HG03571 (cell line): ENCODE measurements around the gene STK32B.
"Not testable (repeated sequence)": the region's sequence is repeated elsewhere in the genome, so short reads cannot be mapped to it uniquely, and the experiment has no call there.

ENCODE experiments used
- ATAC-seq: cut with Tn5 transposase; IDR thresholded peaks from one replicate; pipeline ENCODE4 v1.9.1; 2021; ENCODE audit not compliant: unreplicated experiment

The STK32B gene

DNA sequence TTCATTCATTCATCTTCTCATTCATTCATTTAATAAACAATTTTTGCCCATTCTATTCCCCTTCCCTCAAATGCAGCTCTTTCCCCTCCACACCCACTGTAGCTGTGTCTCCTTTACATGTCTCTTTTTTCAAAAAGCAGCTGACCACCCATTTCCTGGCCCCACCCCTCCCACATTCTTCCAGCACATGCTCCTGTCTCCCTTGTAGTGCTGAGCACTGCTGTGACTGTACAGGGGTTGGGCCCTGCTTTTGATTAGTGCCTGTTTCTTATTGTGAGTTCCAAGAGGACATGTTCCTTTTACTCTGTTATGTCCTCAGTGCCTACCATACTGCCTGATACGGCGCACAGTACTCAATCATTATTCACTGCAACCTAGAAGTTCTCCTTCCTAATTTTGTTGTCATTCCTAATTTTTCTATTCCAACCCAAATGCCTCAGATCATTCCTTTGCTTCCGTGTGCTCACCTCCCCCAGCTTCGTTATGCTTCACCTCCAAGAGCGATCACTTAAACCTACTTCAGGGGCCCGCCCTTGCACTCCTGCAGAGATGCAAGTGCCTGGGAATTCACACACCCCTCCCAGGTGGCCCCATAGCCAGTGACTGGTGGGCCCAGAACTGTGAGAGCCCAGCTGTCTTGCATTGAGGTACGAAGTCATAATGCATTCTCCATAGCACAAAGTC lies 152.2 kb downstream of the STK32B start:
- ATAC-seq: no peak

DNA sequence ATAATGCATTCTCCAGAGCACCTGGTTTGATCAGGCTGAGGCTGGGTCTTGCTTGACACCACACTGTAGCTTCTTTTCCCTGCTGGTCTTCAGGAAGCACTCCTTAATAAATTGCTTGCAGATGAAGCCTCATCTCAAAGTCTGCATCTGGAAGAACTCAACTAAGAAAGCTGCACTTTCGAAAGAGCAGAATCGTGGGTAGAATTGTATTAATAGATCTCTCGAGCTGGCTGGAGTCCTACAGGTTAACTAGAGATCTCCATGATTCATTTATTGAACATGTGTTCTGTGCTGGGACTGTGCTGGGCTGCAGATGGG lies 152.7 kb downstream of the STK32B start:
- no peak for ATAC-seq

DNA sequence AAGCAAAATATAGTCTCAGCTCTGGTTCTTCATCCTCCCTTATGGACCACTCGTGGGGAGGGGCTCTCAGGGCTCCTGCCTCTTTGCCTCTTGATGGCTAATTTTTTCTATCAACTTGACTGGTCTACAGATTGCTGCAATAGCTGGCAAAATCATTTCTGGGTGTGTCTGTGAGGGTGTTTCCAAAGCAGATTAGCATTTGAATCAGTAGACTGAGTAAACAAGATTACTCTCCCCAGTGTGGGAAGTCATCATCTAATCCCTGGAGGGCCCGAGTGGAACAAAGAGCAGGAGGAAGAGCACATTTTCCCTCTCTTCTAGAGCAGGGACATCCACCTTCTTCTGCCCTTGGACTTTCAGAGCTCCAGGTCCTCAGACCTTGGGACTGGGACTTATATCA lies 153.5 kb downstream of the STK32B start:
- ATAC-seq: no peak

DNA sequence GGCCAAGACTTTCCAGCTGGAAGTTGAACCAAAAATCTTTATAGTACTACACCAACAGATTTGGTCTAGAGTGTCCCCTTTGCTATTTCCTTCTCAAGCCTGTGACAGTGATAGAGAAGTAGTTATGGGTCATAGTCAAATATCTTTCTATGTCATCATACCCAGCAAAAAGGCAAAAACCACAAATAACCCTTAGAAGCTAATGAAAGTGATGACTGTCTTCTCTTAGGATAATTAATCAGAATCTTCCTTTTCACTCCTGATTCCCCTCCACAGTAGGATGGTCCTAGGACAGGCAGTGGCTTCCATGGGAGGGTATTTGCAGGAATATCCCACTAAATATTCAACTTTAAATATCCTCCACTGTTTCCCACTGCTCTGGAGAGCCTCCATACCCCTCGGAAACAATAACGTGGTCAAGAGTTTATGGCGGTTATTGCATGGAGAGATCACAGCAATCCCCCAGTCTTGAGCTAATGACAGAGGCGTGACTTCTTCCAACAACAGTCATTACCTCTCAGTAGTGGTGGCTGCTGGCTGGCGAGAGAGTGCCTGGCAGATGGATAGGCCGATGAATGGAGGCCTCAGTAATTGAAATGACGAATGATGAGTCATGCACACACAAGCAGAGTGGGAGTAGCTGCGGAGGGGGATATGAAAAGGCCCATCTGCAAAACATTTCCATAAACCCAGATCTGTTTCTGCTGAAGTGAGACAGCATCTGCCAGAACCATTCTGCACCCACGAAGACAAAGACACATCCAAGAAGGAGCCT lies 154.9 kb downstream of the STK32B start:
- no peak for ATAC-seq

GRCh38 chr4:5209862-5210261 lies 158.6 kb downstream of the STK32B start:
- no peak for ATAC-seq

DNA sequence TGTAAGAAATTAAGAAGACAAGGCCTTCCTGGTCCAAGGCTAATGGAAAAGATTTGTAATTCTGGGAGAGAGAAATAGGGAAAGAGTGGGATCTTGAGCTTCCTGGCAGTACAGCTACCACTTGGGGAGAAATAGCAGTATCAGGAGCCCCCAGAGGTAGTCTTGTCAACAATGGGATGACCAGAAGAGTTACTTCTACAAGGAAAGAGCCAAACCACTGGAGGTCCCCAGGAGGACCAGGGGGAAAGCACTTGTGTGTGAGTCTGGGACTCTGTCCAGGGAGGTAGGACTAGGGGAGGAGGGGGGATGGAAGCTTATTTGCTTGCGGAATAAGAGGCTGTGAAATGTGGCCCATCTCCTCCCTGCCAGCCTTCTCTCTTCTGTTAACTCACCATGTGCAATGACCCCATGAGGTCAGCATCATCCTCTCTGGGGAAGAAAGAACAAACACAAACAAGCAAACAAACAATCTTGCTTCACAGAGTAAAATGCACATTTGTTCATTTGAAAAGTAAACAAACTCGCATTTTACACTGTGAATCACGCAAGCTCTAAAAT lies 160.1 kb downstream of the STK32B start:
- ATAC-seq: no peak

DNA sequence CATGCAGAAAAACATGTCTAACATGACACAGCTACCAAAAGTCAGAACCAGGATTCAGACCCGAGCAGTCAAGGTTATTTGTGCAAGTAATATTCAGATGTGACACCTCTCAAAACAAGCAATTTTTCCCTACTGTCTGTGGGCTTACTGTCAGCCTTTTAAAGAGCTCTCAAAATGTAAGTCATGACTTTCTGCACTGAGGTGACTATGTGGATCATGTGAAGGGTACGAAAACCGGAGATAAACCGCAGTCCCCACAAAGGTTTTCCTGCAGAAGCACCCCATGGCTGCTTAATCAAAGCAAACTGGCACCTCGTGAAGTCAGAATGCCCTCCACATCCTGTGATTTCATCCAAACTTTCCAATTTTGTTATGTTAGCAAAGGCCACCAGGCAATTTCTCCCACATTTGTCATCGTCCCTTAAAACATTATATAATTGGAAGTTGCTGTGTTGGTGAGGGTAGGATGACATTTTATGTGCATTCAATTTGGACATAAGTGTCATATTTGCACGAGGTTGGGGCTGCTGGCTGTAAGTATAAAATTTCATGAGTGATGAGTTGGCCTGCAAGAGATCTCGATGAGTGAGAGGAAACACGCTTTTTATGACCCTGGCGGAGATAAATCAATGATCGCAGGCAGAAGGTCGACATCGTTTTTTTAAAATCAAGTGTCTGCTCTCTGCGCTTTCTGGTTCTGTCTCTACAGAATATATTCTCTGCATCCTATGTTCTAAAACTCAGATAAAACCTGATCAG lies 161.2 kb downstream of the STK32B start:
- no peak for ATAC-seq

- no peak for ATAC-seq
Measured at GRCh38 chr4:5213087-5213595, 161.9 kb downstream of the STK32B start.

DNA sequence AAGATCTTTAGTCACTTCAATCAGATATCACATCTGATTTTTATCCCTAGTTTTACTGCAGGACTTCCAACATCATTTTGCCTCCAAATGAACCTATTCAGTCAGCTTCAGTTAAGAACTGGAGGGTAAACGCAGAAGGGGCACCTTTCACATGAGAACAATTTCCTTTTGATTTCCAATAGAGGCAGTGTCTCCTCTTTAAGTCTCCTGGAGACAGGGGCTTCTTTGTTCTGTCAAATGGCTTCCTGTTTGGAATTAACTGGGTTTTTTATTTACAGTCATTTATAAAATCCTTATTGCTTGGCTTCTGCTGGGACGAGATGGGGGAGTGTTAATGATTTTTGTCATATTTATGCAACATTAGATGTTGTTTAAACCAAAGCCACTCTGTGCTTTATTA lies 164.0 kb downstream of the STK32B start:
- ATAC-seq: no peak

GRCh38 chr4:5217421-5217820 lies 166.1 kb downstream of the STK32B start:
- no peak for ATAC-seq

DNA sequence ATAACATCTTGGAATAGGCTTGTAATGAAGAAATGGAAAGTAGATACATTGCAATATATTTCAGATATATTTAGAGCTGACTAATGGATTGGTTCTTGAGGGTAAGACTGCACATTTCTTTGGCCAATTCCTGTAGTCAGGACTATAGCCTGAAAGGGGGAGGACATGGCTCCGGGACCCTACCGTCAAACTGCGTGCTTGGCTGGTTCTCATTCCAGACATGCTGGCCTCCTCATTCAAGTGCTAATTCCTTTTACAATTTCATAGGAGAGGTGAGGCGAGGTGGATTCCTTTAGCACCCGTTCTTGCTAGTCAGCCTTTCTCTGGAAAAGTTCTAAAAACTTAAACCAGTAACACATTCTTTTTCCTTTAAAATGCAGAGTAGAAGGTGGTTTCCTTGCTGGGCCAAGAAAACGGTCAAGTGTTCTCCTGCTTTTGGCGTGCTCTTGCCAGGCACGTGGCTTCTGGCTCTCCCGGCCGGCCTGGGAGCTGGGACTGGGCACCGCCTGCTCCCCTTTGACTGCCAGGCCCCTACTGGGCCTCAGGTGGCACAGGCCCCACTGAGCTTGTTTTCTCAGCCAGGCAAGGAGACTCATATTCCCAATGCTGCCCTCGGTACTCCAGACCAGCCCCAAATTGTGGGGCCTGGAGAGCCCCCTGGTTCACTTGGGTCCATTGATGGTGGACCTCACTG lies 167.2 kb downstream of the STK32B start:
- ATAC-seq: no peak

DNA sequence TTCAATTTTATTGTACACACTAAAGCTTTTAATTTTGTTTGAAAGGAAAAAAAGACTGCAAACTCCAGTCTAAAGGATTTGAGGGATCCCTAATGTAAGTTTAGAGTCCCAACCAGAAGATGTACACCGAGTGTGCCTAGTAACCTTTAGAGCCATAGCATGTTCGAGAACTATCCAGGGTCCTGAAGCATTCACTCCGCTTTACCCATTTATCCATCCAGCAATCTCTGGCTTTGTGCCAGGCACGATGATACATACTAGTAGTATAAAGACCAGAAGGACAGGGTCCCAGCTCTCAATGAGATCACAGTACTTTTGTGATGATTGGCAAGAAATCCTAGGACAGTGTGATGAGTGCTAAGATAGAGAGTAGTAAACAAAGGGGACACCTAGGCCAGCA lies 168.7 kb downstream of the STK32B start:
- no peak for ATAC-seq

DNA sequence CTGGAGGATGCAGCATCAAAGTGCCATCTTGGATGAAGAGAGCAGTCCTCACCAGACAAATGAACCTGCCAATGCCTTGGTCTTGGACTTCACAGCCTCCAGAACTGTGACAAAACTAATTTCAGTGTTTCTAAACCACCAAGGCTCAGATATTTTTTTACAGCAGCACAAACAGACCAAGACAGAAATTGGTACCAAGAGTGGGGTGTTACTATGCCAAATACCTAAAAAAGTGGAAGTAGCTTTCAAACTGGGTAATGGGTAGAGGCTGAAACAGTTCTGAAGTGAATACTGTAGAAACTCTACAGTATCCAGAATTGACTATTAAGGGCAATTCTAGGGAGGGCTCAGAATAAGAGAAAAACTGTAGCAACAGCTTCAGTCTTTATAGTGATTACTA lies 170.8 kb downstream of the STK32B start:
- no peak for ATAC-seq

DNA sequence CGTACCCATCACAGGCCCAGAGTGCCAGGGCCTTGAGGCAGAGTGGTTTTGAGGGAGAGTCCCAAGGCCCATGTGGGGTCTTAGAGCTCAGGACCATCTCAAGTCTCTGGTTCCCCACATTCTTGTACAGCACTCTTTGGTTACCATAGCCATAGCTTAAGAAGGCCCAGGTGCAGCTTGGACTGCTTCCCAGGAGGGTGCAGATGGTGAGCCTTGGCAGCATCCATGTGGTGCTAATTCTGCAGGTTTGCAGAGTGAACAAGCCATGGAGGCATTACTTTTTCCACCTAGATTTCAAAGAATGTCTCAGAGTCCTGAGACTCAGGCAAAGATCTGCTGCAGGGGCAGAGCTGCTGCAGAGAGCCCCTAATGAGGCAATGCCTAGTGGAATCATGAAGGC lies 171.7 kb downstream of the STK32B start:
- ATAC-seq: no peak

DNA sequence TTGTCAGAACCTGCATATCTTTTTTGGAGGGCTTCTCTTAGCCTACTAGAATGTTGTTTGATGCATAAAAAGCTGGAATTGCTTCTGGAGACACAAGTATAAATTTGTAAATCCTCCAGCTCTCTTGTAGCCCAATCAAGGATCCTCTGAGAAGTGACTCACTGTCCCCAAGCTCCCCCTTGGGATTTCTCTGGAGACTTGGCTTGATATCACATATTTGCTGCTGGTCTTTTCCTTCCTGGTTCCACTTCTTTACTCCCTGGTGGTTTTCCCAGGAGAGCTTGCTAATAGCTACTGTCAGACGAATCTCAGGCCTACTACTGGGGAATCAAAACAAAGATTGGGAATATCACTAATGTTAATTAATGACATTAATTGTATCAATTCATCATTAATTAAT lies 173.1 kb downstream of the STK32B start:
- no peak for ATAC-seq

DNA sequence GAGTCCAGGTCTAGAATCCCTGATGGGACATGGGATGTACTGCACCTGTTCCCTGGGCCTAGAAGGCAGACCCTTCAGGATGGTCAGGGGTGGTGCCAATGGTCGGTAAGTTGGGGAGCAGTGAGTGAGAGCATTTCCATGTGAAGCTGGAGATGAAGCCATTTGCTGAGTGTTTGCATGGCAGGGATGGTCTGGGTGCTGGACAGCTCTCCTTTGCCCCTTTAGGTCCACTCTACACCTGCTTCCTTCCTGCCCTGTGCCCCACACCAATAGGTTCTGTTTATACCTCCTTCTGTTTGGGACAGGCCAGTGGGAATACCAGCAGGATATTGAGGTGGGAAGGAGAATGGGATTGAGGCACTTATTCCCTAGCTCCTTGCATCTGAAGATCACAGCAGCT lies 181.3 kb downstream of the STK32B start:
- ATAC-seq: no peak

GRCh38 chr4:5237086-5237660 lies 185.9 kb downstream of the STK32B start:
- no peak for ATAC-seq

DNA sequence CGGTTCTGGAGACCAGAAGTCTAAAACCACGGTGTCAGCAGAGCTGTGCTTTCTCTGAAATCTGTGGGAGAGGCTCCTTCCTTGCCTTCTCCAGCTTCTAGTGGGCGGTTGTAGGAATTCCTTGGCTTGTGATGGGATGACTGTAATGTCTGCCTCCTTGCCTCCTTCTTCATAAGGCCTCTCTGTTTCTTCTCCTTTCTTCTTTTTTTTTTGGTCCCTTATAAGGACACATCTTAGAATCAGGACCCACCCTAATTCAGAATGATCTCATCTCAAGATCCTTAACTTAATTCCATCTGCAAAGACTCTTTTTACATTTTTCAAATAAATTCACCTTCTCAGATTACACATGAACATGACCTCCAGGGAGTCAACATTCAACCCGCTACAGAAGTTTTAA lies 186.9 kb downstream of the STK32B start:
- no peak for ATAC-seq

DNA sequence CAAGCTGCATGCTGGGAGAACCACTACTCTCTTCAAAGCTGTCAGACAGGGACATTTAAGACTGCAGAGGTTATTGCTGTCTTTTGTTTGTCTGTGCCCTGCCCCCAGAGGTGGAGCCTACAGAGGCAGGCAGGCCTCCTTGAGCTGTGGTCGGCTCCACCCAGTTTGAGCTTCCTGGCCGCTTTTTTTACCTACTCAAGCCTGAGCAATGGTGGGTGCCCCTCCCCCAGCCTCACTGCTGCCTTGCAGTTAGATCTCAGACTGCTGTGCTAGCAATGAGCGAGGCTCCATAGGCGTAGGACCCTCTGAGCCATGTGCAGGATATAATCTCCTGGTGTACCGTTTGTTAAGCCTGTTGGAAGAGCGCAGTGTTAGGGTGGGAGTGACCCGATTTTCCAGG lies 195.8 kb downstream of the STK32B start:
- not testable (repeated sequence) for ATAC-seq

DNA sequence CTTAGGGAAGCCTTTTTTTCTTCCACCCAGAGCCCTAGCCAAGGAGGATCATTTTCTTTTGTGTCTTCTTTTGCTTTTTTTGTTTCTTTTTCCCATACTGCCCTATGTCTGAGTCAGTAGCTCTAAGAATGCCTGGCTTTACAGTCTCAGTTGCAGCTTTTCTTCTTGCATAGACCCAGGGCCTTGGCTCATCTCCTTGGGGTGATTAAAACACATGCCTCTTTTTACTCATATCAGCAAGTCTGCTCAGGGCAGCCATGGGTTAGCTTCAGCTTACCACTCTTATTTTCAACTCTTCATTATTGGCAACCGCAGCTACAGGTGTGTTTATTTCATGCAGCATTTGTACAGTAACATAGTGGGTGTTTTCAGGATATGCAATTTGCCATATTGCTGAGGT lies 196.5 kb downstream of the STK32B start:
- no peak for ATAC-seq

DNA sequence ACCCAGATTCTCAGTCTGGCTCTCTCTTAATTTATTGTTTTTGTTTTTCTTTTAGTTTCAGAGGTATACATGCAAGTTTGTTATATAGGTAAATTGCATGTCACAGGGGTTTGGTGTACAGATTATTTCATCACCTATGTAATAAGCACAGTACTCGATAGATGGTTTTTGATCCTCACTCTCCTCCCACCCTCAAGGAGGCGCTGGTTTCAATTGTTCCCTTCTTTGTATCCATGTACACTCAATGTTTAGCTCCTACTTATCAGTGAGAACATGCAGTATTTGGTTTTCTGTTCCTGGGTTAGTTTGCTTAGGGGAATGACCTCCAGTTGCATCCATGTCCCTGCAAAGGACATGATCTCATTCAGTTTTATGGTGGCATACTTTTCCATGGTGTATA lies 198.4 kb downstream of the STK32B start:
- ATAC-seq: no peak
